T-helper 17 cell (primary cell): Measurements from ENCODE around the gene TMEM40. TPM values are rescaled to one million over a fixed set of nuclear protein-coding genes. Genes with fewer than 3 reads are reported as not detected.
"Not testable (repeated sequence)": the region's sequence is repeated elsewhere in the genome, so short reads cannot be mapped to it uniquely, and the experiment has no call there.

Experiments
- ATAC-seq: fragments of 150-1000 bp; cut with Tn5 transposase; 2 replicates; pipeline ENCODE4 v1.10.0; 2021; ENCODE audit warnings: mild to moderate bottlenecking, moderate library complexity
- DNase-seq, 3 donors: peaks; one replicate each; pipeline versions ENCODE4 v3.0.0 to v3.0.0-alpha.2; 2020 to 2021
- H3K9me3 ChIP-seq: one replicate; pipeline ENCODE4 v1.7.0; 2013; ENCODE audit warnings: low read length, mild to moderate bottlenecking; ENCODE audit not compliant: control insufficient read depth, poor library complexity, severe bottlenecking
- H3K27ac Mint-ChIP-seq: one replicate; pipeline ENCODE4 v1.8.0; 2022; ENCODE audit warnings: mild to moderate bottlenecking, moderate library complexity, mixed read lengths
- H3K27me3 Mint-ChIP-seq: one replicate; pipeline ENCODE4 v1.8.0; 2022; ENCODE audit warnings: mixed read lengths
- H3K36me3 Mint-ChIP-seq: one replicate; pipeline ENCODE4 v1.8.0; 2022; ENCODE audit warnings: low read depth, mixed read lengths
- H3K4me1 Mint-ChIP-seq: one replicate; pipeline ENCODE4 v1.8.0; 2022; ENCODE audit warnings: mild to moderate bottlenecking, mixed read lengths
- H3K4me3 Mint-ChIP-seq: one replicate; pipeline ENCODE4 v1.8.0; 2022; ENCODE audit warnings: mild to moderate bottlenecking, moderate library complexity, mixed read lengths
- total RNA-seq, 4 donors: library from RNA in 2 of 4; stranded (reverse) in 2 of 4; gene quantifications; one replicate each; pipeline ENCODE4 v1.2.3 and lab custom pipeline; 2022 to 2026

TMEM40 gene
- total RNA-seq, 2 donors from 2014 or later, result 2.8 to 54.0 TPM

GRCh38 chr3:12710062-12710461 is 49.0 kb downstream of the TMEM40 start:
- Mint-ChIP-seq H3K4me1 (peaks cover 2% of the 10 kb centered on the region), H3K36me3 (peaks cover 2% of the 10 kb centered on the region), H3K27me3 (peaks cover 24% of the 10 kb centered on the region), H3K27ac (no peak overlapping the region), H3K4me3 (no peak overlapping the region)
- DNase-seq, result no peak
- H3K9me3 ChIP-seq, result no peaks in the 10 kb centered on the region
- no peak for ATAC-seq

GRCh38 chr3:12709334-12709733 is 49.7 kb downstream of the TMEM40 start:
- Mint-ChIP-seq H3K4me1 (peaks cover 2% of the 10 kb centered on the region), H3K27me3 (peaks cover 24% of the 10 kb centered on the region), H3K27ac (no peak overlapping the region), H3K36me3 (peaks cover 2% of the 10 kb centered on the region), H3K4me3 (no peak overlapping the region)
- DNase-seq (no peak), ATAC-seq (no peak)
- H3K9me3 ChIP-seq, result no peaks in the 10 kb centered on the region

- Mint-ChIP-seq H3K36me3 (peaks cover 2% of the 10 kb centered on the region), H3K4me3 (no peak overlapping the region), H3K4me1 (peaks cover 2% of the 10 kb centered on the region), H3K27me3 (peaks cover 24% of the 10 kb centered on the region), H3K27ac (no peak overlapping the region)
- ATAC-seq (no peak), DNase-seq (no peak)
- H3K9me3 ChIP-seq, result no peaks in the 10 kb centered on the region
Measured at GRCh38 chr3:12708584-12709192, 50.4 kb downstream of the TMEM40 start.

- no peaks in the 10 kb centered on the region for H3K9me3 ChIP-seq
- no peak for ATAC-seq
- no peak overlapping the region for H3K27ac Mint-ChIP-seq
- peaks cover 2% of the 10 kb centered on the region for H3K36me3 Mint-ChIP-seq
- no peak overlapping the region for H3K4me3 Mint-ChIP-seq
- peaks cover 22% of the 10 kb centered on the region for H3K27me3 Mint-ChIP-seq
- peaks cover 2% of the 10 kb centered on the region for H3K4me1 Mint-ChIP-seq
- no peak for DNase-seq
Measured at GRCh38 chr3:12707449-12707848, 51.6 kb downstream of the TMEM40 start.

- H3K36me3 Mint-ChIP-seq, result peaks cover 2% of the 10 kb centered on the region
- H3K9me3 ChIP-seq, result no peaks in the 10 kb centered on the region
- no peak overlapping the region for H3K27ac Mint-ChIP-seq
- peak overlapping the region; percentile 12 for H3K4me3 Mint-ChIP-seq
- ATAC-seq (peak; percentile 99), DNase-seq (peak in 2 of 3 donors; percentile 24 to 43)
- H3K4me1 Mint-ChIP-seq, result peaks cover 2% of the 10 kb centered on the region
- peaks cover 18% of the 10 kb centered on the region for H3K27me3 Mint-ChIP-seq
Measured at GRCh38 chr3:12706504-12707253, 52.4 kb downstream of the TMEM40 start.

GRCh38 chr3:12705981-12706380 is 53.1 kb downstream of the TMEM40 start:
- H3K27ac Mint-ChIP-seq, result no peak overlapping the region
- no peak overlapping the region for H3K4me3 Mint-ChIP-seq
- DNase-seq (no peak), ATAC-seq (no peak)
- peaks cover 3% of the 10 kb centered on the region for H3K36me3 Mint-ChIP-seq
- H3K4me1 Mint-ChIP-seq, result peaks cover 2% of the 10 kb centered on the region
- no peaks in the 10 kb centered on the region for H3K9me3 ChIP-seq
- H3K27me3 Mint-ChIP-seq, result peaks cover 18% of the 10 kb centered on the region

GRCh38 chr3:12705374-12705926 is 53.6 kb downstream of the TMEM40 start:
- no peak for ATAC-seq
- H3K4me3 Mint-ChIP-seq, result peak overlapping the region; percentile 59

GRCh38 chr3:12702501-12702900 is 56.6 kb downstream of the TMEM40 start:
- no peak overlapping the region for H3K27ac Mint-ChIP-seq
- no peaks in the 10 kb centered on the region for H3K9me3 ChIP-seq
- peaks cover 5% of the 10 kb centered on the region for H3K36me3 Mint-ChIP-seq
- no peak overlapping the region for H3K4me3 Mint-ChIP-seq
- H3K4me1 Mint-ChIP-seq, result peaks cover 2% of the 10 kb centered on the region
- peaks cover 21% of the 10 kb centered on the region for H3K27me3 Mint-ChIP-seq
- ATAC-seq (no peak), DNase-seq (no peak)

More at GRCh38 chr3:12705374-12705926, 53.6 kb downstream of the TMEM40 start:
- Mint-ChIP-seq H3K36me3 (peaks cover 5% of the 10 kb centered on the region), H3K4me1 (peaks cover 2% of the 10 kb centered on the region), H3K27ac (no peak overlapping the region), H3K27me3 (peaks cover 23% of the 10 kb centered on the region)
- no peak for DNase-seq
- H3K9me3 ChIP-seq, result no peaks in the 10 kb centered on the region

- peaks cover 21% of the 10 kb centered on the region for H3K27me3 Mint-ChIP-seq
- not testable (repeated sequence) for DNase-seq, H3K9me3 ChIP-seq, H3K27ac Mint-ChIP-seq, H3K36me3 Mint-ChIP-seq, ATAC-seq, H3K4me3 Mint-ChIP-seq, H3K4me1 Mint-ChIP-seq
Measured at GRCh38 chr3:12701601-12702000, 57.5 kb downstream of the TMEM40 start.

GRCh38 chr3:12700800-12701199 is 58.3 kb downstream of the TMEM40 start:
- no peaks in the 10 kb centered on the region for H3K9me3 ChIP-seq
- H3K4me1 Mint-ChIP-seq, result peaks cover 2% of the 10 kb centered on the region
- no peak overlapping the region for H3K4me3 Mint-ChIP-seq
- no peak for ATAC-seq
- no peak overlapping the region for H3K27ac Mint-ChIP-seq
- peaks cover 21% of the 10 kb centered on the region for H3K27me3 Mint-ChIP-seq
- DNase-seq, result no peak
- H3K36me3 Mint-ChIP-seq, result peaks cover 5% of the 10 kb centered on the region

GRCh38 chr3:12695916-12696315 is 63.1 kb downstream of the TMEM40 start:
- Mint-ChIP-seq H3K36me3 (peaks cover 2% of the 10 kb centered on the region), H3K27me3 (peaks cover 15% of the 10 kb centered on the region), H3K27ac (no peak overlapping the region), H3K4me1 (no peaks in the 10 kb centered on the region), H3K4me3 (no peak overlapping the region)
- no peak for ATAC-seq
- H3K9me3 ChIP-seq, result no peaks in the 10 kb centered on the region
- no peak for DNase-seq

- H3K36me3 Mint-ChIP-seq, result no peaks in the 10 kb centered on the region
- DNase-seq (no peak), ATAC-seq (no peak)
- H3K9me3 ChIP-seq, result no peaks in the 10 kb centered on the region
- H3K4me1 Mint-ChIP-seq, result no peaks in the 10 kb centered on the region
- H3K4me3 Mint-ChIP-seq, result no peak overlapping the region
- peaks cover 7% of the 10 kb centered on the region for H3K27me3 Mint-ChIP-seq
- no peak overlapping the region for H3K27ac Mint-ChIP-seq
Measured at GRCh38 chr3:12695112-12695511, 63.9 kb downstream of the TMEM40 start.

- DNase-seq, result no peak
- H3K36me3 Mint-ChIP-seq, result no peaks in the 10 kb centered on the region
- H3K9me3 ChIP-seq, result no peaks in the 10 kb centered on the region
- no peak overlapping the region for H3K27ac Mint-ChIP-seq
- ATAC-seq, result no peak
- H3K27me3 Mint-ChIP-seq, result peaks cover 7% of the 10 kb centered on the region
- no peak overlapping the region for H3K4me3 Mint-ChIP-seq
- H3K4me1 Mint-ChIP-seq, result no peaks in the 10 kb centered on the region
Measured at GRCh38 chr3:12692444-12692843, 66.6 kb downstream of the TMEM40 start.
